Coronary artery (tissue), 2 donors: Measurements from ENCODE around the gene VKORC1.
A peak's percentile ranks its signal among the peaks of the same experiment; 100 is the strongest.

Experiments used
- DNase-seq: peaks from one replicate; pipeline ENCODE4 v3.0.0-alpha.2; 2017; ENCODE audit warnings: low spot score
- H3K27ac ChIP-seq, 2 donors: fragments of 200-600 bp; sonication (generic); one replicate each; pipeline ENCODE4 v1.5.1; 2016 to 2019
- H3K4me3 ChIP-seq: fragments of 200-600 bp; sonication (generic); 2 replicates; pipeline ENCODE4 v1.5.1; 2016; ENCODE audit warnings: mild to moderate bottlenecking, moderate library complexity
- CTCF ChIP-seq: fragments of 200-600 bp; sonication (generic); IDR thresholded peaks from one replicate; pipeline ENCODE4 v1.5.1; 2019; ENCODE audit warnings: antibody characterized with exemption

The VKORC1 gene

DNA sequence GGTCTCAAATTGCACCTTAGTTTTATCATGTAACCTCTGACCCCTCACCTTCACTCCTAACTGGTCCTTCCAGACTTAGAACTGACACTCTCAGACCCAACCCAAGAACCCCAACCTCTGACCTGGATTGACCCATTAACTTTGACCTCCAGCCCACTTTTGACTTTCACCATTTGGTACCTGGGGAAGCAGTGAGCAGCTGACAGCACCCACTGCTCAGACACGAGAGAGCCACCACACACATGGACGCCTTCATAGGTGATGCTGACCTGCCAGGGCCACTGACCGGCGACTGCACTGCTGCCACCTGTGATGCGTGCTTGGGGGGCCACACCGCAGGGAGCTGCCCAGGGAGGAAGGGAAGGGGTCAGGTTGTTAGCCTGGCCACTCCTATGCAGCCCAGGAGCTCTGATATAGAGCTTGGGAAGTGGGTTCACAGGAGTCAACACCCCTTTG, 38.5 kb upstream of the VKORC1 start:
- no peak overlapping the region for H3K4me3 ChIP-seq
- no peak for TF ChIP-seq CTCF
- no peak overlapping the region for H3K27ac ChIP-seq
- DNase-seq = no peak

- TF ChIP-seq CTCF = no peak
- no peak for DNase-seq
- Histone ChIP-seq H3K27ac (no peak overlapping the region), H3K4me3 (no peak overlapping the region)
Observed at GRCh38 chr16:31132303-31132979, 37.8 kb upstream of the VKORC1 start.

GRCh38 chr16:31131841-31132271, 37.3 kb upstream of the VKORC1 start:
- Histone ChIP-seq H3K4me3 (no peak overlapping the region), H3K27ac (no peak overlapping the region)
- DNase-seq = no peak
- TF ChIP-seq CTCF = no peak

GRCh38 chr16:31131416-31131815, 36.8 kb upstream of the VKORC1 start:
- Histone ChIP-seq H3K27ac (no peak overlapping the region), H3K4me3 (no peak overlapping the region)
- DNase-seq = no peak
- no peak for TF ChIP-seq CTCF

DNA sequence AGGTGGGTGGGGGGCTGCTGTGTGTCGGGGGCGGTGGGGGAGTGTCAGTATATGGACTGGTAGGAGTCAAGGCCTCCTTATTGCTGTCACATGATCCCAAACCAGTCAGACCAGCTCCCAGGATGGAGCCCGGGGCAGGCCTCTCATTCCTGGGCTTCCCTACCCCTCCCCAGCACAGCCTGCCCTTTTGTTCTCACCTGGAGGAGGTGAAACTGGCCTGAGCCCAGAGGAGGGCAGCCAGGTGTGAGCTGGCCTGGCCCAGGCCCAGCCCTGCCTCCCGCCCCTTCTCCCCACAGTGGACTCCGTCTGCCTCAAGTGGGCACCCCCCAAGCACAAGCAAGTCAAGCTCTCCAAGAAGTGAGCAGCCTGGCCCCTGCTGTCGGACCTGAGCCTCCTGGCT, 36.3 kb upstream of the VKORC1 start:
- Histone ChIP-seq H3K27ac (peak overlapping the region in 1 of 2 donors; percentile 85), H3K4me3 (no peak overlapping the region)
- TF ChIP-seq CTCF = no peak
- DNase-seq = no peak

DNA sequence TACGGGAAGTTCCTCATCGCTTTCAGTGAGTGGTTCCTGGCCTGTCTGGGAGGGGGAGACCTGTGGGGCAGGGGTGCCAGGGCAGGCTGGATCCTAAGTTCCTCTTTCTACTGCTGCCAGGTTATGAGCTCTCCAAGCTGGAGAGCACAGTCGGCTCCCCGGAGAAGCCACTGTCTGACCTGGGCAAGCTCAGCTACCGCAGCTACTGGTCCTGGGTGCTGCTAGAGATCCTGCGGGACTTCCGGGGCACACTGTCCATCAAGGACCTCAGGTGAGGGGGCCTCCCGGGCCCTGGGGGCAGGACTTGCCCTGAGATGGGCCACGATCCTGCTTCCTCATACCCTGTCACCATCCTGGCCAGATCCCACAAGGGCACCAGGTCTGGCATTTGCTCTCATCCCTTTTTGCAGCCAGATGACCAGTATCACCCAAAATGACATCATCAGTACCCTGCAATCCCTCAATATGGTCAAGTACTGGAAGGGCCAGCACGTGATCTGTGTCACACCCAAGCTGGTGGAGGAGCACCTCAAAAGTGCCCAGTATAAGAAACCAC, 35.8 kb upstream of the VKORC1 start:
- peak overlapping the region in 1 of 2 donors; percentile 85 for H3K27ac ChIP-seq
- no peak overlapping the region for H3K4me3 ChIP-seq
- TF ChIP-seq CTCF = no peak
- DNase-seq = no peak
